Upper lobe of left lung (tissue), 4 donors: ENCODE measurements around the gene MAGEA9B.

Source experiments
- CTCF ChIP-seq, 6 experiments: fragments of 450-650 bp in 4 of 6; fragments of 200-600 bp in 2 of 6; sonication (generic) in 2 of 6; IDR thresholded peaks; one replicate each; pipeline ENCODE4 v1.5.1; 2016 to 2019; ENCODE audit warnings: antibody characterized with exemption in 6 of 6
- POLR2A ChIP-seq, 4 donors: fragments of 450-650 bp; IDR thresholded peaks; one replicate each; pipeline ENCODE4 v1.5.1; 2016 to 2017; ENCODE audit warnings: antibody characterized with exemption in 4 of 4, mild to moderate bottlenecking in 2 of 4

DNA sequence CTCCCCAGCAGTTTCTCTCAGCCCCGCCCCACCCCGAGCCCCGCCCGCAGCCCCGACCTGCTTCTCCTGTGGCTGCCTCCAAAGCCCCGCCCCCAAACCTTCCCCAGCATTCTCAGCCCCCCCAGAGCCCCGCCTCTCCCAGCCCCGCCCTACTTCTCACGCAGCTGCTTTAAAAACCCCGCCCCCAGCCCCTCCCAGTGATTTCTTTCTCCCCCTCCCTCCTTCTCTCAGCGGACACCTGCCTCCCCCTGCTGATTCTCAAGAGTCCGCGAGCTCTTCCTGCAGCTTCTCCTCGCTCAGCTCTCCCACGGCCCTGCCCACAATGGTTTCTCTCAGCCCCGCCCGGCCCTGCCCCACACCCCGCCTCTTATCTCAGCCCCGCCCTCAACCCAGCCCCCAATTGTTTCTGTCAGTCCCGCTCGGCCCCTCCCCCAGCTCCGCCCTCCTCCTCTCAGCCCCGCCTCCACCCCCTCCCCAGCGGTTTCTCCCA lies 47.1 kb downstream of the MAGEA9B start:
- no peak for TF ChIP-seq POLR2A (IDR thresholded peaks at IDR 0.05)
- no peak for TF ChIP-seq CTCF (IDR thresholded peaks at IDR 0.05)
